EL (cell line): ENCODE data around the gene DCLK1.
"Not testable (repeated sequence)": the region's sequence is repeated elsewhere in the genome, so short reads cannot be mapped to it uniquely, and the experiment has no call there.

Source experiments
- DNase-seq: peaks from one replicate; pipeline ENCODE4 v3.0.0-alpha.2; 2016

DCLK1 gene

GRCh38 chr13:36130552-36131221 is 495 bp downstream of the DCLK1 start:
- no peak for DNase-seq

- DNase-seq: no peak
Measured at GRCh38 chr13:36130193-36130551, 1.0 kb downstream of the DCLK1 start.

DNA sequence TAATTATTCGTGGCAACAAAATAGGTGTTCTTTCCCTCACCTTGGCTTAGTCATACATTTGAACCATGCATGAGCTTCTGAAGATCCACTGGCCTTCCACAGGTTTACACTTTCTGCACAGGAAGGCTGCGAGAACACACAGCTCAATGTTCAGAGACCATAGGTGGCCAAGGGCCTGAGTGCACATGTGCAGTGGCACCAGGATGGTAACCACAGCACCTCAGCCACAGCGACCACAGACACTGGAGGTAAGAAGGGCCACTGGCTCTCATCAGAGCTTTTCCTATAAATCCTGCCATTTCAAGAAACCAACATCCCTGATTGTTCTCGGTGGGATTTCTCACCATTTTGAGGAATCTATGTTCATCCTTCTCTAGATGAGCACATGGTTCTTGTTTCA is 1.6 kb downstream of the DCLK1 start:
- no peak for DNase-seq

- DNase-seq: no peak
Measured at GRCh38 chr13:36126491-36126890, 4.7 kb downstream of the DCLK1 start.

- no peak for DNase-seq
Measured at GRCh38 chr13:36125841-36126240, 5.3 kb downstream of the DCLK1 start.

GRCh38 chr13:36124236-36124822 is 6.9 kb downstream of the DCLK1 start:
- DNase-seq: peak; percentile 29

- no peak for DNase-seq
Measured at GRCh38 chr13:36115306-36115705, 15.9 kb downstream of the DCLK1 start.

GRCh38 chr13:36114233-36114632 is 16.9 kb downstream of the DCLK1 start:
- DNase-seq: no peak

GRCh38 chr13:36108954-36109353 is 22.2 kb downstream of the DCLK1 start:
- DNase-seq: no peak

DNA sequence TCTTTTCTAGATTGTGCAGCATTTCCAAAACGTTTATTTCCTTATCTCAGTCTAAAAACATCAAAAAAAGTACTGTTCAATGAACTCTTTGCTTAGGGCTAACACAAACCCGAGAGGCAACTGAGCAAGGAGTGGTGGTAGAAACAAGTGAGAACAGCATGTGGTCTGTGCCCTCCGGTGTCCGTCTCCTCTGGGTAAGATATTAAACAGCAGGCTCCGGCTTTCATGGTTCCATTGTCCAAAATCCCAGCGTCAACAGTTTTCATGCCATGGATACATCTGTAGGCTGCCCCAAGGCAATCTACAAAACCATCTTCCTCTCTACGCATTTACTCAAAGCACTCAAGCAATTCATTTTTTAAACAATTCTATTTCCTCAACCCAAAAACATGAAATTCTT is 22.8 kb downstream of the DCLK1 start:
- no peak for DNase-seq

GRCh38 chr13:36107521-36107920 is 23.7 kb downstream of the DCLK1 start:
- no peak for DNase-seq

- DNase-seq: no peak
Measured at GRCh38 chr13:36105726-36106125, 25.5 kb downstream of the DCLK1 start.

GRCh38 chr13:36102721-36103120 is 28.5 kb downstream of the DCLK1 start:
- no peak for DNase-seq

DNA sequence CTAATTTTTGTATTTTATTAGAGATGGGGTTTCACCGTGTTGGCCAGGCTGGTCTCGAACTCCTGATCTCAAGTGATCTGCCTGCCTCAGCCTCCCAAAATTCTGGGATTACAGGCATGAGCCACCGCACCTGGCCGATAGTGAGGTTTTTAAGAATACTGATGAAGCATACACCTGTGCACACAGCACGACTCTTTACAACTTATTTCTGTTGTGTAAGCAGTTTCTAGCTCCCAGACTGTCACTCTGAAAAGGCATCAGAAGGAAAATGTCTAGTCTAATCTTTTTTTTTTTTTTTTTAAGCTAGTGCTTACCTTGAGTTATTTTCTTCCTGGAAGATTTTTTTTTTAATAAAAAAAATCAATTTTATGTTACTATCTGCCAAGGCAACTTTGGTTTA is 29.3 kb downstream of the DCLK1 start:
- DNase-seq: not testable (repeated sequence)

DNA sequence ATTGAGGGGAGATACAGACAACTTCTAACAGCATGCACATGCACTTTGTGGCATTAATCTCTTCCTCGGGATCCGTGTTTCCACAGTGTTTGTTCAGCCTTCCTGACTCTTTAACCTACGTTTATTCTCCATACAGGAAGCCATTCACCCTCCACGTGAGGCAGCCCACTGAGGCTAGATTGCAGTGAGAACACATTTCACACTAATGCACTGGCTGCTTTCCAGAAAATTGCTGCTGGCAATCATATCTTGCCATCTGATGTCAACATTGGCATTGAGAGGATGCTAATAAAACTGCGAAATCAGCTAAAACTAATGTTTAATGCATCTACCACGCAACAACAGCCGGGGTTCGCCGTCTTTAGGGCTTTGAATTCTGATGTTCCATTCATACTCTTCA is 30.0 kb downstream of the DCLK1 start:
- no peak for DNase-seq

GRCh38 chr13:36098080-36098479 is 33.1 kb downstream of the DCLK1 start:
- DNase-seq: no peak

GRCh38 chr13:36096461-36097416 is 34.4 kb downstream of the DCLK1 start:
- peak; percentile 2 for DNase-seq

DNA sequence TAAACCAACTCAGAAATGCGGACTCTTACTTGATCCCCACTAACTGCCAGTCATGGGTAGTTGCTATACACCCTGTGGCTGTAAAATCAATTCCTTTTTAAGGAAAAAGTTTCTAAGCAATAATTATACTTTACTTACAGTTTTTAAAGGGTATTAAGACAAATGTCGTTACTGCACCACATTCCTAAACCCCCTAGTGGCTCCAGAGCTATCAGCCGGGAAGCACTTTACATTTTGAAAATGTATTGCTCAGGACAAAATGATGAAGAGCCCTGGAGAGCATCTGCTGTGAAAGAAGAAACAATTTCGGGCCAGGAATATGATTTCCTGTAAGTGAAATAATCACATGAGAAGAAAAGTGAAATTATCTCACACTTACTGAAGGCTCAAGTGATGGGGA is 36.7 kb downstream of the DCLK1 start:
- no peak for DNase-seq

- DNase-seq: peak; percentile 6
Measured at GRCh38 chr13:36090592-36090991, 40.6 kb downstream of the DCLK1 start.

GRCh38 chr13:36089130-36089647 is 42.0 kb downstream of the DCLK1 start:
- no peak for DNase-seq

DNA sequence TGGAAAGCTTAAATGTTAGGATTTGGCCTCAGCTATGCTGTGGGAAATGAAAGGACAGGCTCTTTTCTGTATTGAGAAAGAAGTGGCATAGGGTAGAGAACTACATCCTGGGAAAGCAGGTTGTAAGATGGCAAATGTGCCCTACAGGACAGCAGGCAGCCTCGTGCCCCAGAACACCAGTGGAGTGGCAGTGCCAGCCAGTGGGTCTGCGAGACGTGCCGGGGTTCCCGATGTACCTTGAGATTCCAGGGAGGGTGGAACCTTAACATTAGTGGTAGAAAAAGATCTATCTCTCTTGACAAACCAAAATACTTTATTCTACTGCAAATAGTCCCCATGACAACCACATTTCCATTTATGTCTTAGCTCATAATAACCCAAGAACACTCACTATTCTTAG is 42.7 kb downstream of the DCLK1 start:
- DNase-seq: no peak

DNA sequence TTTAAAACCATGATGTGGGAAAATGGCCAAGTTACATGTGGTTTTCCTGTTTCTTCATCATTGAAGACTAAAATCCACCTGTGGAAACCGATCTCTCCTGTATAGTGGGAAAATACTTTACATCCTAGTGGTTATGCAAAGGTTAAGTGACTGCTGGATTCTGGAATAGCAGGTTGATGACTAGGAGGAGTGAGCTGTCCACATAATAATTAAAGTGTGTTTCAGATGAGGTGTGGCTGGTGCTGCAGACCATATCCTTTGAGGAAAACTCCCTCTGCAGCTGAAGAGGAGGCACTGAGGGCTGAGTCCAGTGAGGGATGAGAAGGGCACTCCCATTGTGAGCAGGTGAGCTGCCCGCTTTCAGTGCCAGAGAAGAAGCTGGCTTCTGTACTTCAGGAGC is 43.2 kb downstream of the DCLK1 start:
- no peak for DNase-seq

- no peak for DNase-seq
Measured at GRCh38 chr13:36086117-36086516, 45.1 kb downstream of the DCLK1 start.

GRCh38 chr13:36084131-36084530 is 47.1 kb downstream of the DCLK1 start:
- DNase-seq: no peak
